Neuronal stem cell (in vitro differentiated cells): ENCODE data around the gene ECSIT.

Experiments used
- DNase-seq: peaks from one replicate; pipeline ENCODE4 v3.0.0-alpha.2; 2013; ENCODE audit warnings: low spot score
- H2AFZ ChIP-seq: one replicate; pipeline ENCODE4 v1.6.1; 2013; ENCODE audit warnings: mild to moderate bottlenecking, low read length, inconsistent platforms
- H2AK5ac ChIP-seq: 2 replicates; pipeline ENCODE4 v1.6.1; 2013; ENCODE audit warnings: low read depth, mild to moderate bottlenecking, inconsistent platforms, low read length, moderate library complexity, mixed read lengths
- H2BK120ac ChIP-seq: 2 replicates; pipeline ENCODE4 v1.6.1; 2013; ENCODE audit warnings: low read depth, mild to moderate bottlenecking, inconsistent platforms, low read length, moderate library complexity, mixed read lengths
- H2BK12ac ChIP-seq: one replicate; pipeline ENCODE4 v1.6.1; 2013; ENCODE audit warnings: low read length, inconsistent platforms
- H2BK15ac ChIP-seq: 2 replicates; pipeline ENCODE4 v1.6.1; 2013; ENCODE audit warnings: mild to moderate bottlenecking, low read length, inconsistent platforms, mixed read lengths
- H2BK5ac ChIP-seq: one replicate; pipeline ENCODE4 v1.6.1; 2013; ENCODE audit warnings: inconsistent platforms, mild to moderate bottlenecking, low read length, moderate library complexity
- H3K14ac ChIP-seq: one replicate; pipeline ENCODE4 v1.6.1; 2013; ENCODE audit warnings: low read length, inconsistent platforms
- H3K18ac ChIP-seq: 2 replicates; pipeline ENCODE4 v1.6.1; 2013; ENCODE audit warnings: low read length, inconsistent platforms
- H3K23ac ChIP-seq: 2 replicates; pipeline ENCODE4 v1.6.1; 2013; ENCODE audit warnings: low read depth, mild to moderate bottlenecking, mixed read lengths, low read length, inconsistent platforms; ENCODE audit not compliant: poor library complexity
- H3K27ac ChIP-seq: replicated peaks from 3 replicates; pipeline ENCODE4 v1.5.1; 2013; ENCODE audit warnings: low read length, inconsistent platforms
- H3K27me3 ChIP-seq, 3 experiments: 2 replicates each; pipeline ENCODE4 v1.6.1; 2013; ENCODE audit warnings: low read length in 3 of 3, mild to moderate bottlenecking in 2 of 3, inconsistent platforms in 1 of 3, low read depth in 1 of 3, mixed read lengths in 1 of 3, moderate library complexity in 1 of 3; ENCODE audit not compliant: control insufficient read depth in 3 of 3, insufficient read depth in 3 of 3
- H3K36me3 ChIP-seq, 2 donors: replicated peaks in 1 of 2; 2 replicates each; pipeline ENCODE4 v1.6.1; 2013; ENCODE audit warnings: low read length in 2 of 2; ENCODE audit not compliant: control insufficient read depth in 2 of 2, insufficient read depth in 2 of 2
- H3K4ac ChIP-seq: 2 replicates; pipeline ENCODE4 v1.6.1; 2013; ENCODE audit warnings: inconsistent platforms, mild to moderate bottlenecking, low read length, moderate library complexity
- H3K4me1 ChIP-seq, 2 donors: 1 replicate in 1 of 2; 2 replicates in 1 of 2; pipeline ENCODE4 v1.6.1; 2013; ENCODE audit warnings: low read length in 2 of 2, low read depth in 1 of 2; ENCODE audit not compliant: control insufficient read depth in 2 of 2, insufficient read depth in 1 of 2
- H3K4me2 ChIP-seq: one replicate; pipeline ENCODE4 v1.6.1; 2013; ENCODE audit warnings: mild to moderate bottlenecking, low read length, inconsistent platforms; ENCODE audit not compliant: insufficient read depth, poor library complexity, severe bottlenecking
- H3K4me3 ChIP-seq, 2 donors: 2 replicates each; pipeline ENCODE4 v1.5.1; 2013; ENCODE audit warnings: low read length in 2 of 2, mild to moderate bottlenecking in 2 of 2, inconsistent platforms in 1 of 2, moderate library complexity in 1 of 2
- H3K79me1 ChIP-seq: one replicate; pipeline ENCODE4 v1.6.1; 2013; ENCODE audit warnings: low read depth, mild to moderate bottlenecking, inconsistent platforms, low read length, moderate library complexity
- H3K9ac ChIP-seq: one replicate; pipeline ENCODE4 v1.6.1; 2013; ENCODE audit warnings: mild to moderate bottlenecking, low read depth, low read length, inconsistent platforms; ENCODE audit not compliant: poor library complexity
- H3K9me3 ChIP-seq, 2 donors: replicated peaks in 1 of 2; 2 replicates each; pipeline versions ENCODE3 to v1.6.1; 2013; ENCODE audit warnings: low read length in 2 of 2, mild to moderate bottlenecking in 2 of 2, inconsistent platforms in 1 of 2, low read depth in 1 of 2, mixed read lengths in 1 of 2, moderate library complexity in 1 of 2; ENCODE audit not compliant: control insufficient read depth in 2 of 2, insufficient read depth in 1 of 2
- H4K8ac ChIP-seq: one replicate; pipeline ENCODE4 v1.6.1; 2013; ENCODE audit warnings: low read depth, mild to moderate bottlenecking, inconsistent platforms, low read length, moderate library complexity
- H4K91ac ChIP-seq: one replicate; pipeline ENCODE4 v1.6.1; 2013; ENCODE audit warnings: low read length, low read depth, mild to moderate bottlenecking, inconsistent platforms; ENCODE audit not compliant: poor library complexity
- WGBS, 2 donors: extraction: QIAGEN DNeasy Blood & Tissue Kit; methylation state at CpG; one replicate each; pipeline ENCODE4 v1.1.7; 2013; ENCODE audit warnings: missing lambda C conversion rate in 2 of 2, mixed read lengths in 1 of 2; ENCODE audit not compliant: insufficient read length in 2 of 2, insufficient replicate concordance in 1 of 2; ENCODE audit errors: extremely low coverage in 2 of 2; 5-methylcytosine and 5-hydroxymethylcytosine counted together

Gene ECSIT

GRCh38 chr19:11465600-11465999, 63.3 kb downstream of the ECSIT start:
- no peak overlapping the region for H2BK5ac ChIP-seq
- H4K91ac ChIP-seq = no peak overlapping the region
- H3K18ac ChIP-seq = peak overlapping the region; percentile 85
- peaks cover 2 to 9% of the 10 kb centered on the region in 2 donors for H3K4me1 ChIP-seq
- H3K27ac ChIP-seq = no peak overlapping the region
- H3K23ac ChIP-seq = no peak overlapping the region
- H4K8ac ChIP-seq = no peak overlapping the region
- WGBS, 2 donors = no CpG with 5 or more reads among the region's 8 CpGs
- H3K4me3 ChIP-seq = no peak overlapping the region
- H3K4me2 ChIP-seq = no peak overlapping the region
- no peak overlapping the region for H2AK5ac ChIP-seq
- H3K79me1 ChIP-seq = peaks cover 11% of the 10 kb centered on the region
- peaks cover 0 to 4% (median 0%) of the 10 kb centered on the region in 3 experiments for H3K27me3 ChIP-seq
- H3K4ac ChIP-seq = no peak overlapping the region
- H3K36me3 ChIP-seq = peaks cover 1 to 83% of the 10 kb centered on the region in 2 donors
- DNase-seq = no peak
- H2BK12ac ChIP-seq = no peak overlapping the region
- H3K9me3 ChIP-seq = peaks cover 0 to 6% of the 10 kb centered on the region in 2 donors
- H3K9ac ChIP-seq = no peak overlapping the region
- no peak overlapping the region for H2BK15ac ChIP-seq
- H3K14ac ChIP-seq = no peak overlapping the region
- no peak overlapping the region for H2AFZ ChIP-seq
- H2BK120ac ChIP-seq = no peak overlapping the region

- Histone ChIP-seq H3K18ac (peak overlapping the region; percentile 24), H2BK15ac (no peak overlapping the region), H2AFZ (no peak overlapping the region), H3K4me2 (no peak overlapping the region), H3K4ac (peak overlapping the region; percentile 97), H3K4me3 (peak overlapping the region in 1 of 2 donors; percentile 68), H3K9ac (peak overlapping the region; percentile 86), H3K9me3 (peaks cover 0 to 6% of the 10 kb centered on the region in 2 donors), H4K91ac (peak overlapping the region; percentile 68), H2AK5ac (no peak overlapping the region), H3K36me3 (peaks cover 1 to 85% of the 10 kb centered on the region in 2 donors), H2BK5ac (no peak overlapping the region), H3K27ac (no peak overlapping the region), H2BK120ac (no peak overlapping the region), H2BK12ac (peak overlapping the region; percentile 100), H4K8ac (peak overlapping the region; percentile 82), H3K14ac (peak overlapping the region; percentile 98), H3K4me1 (peaks cover 2 to 9% of the 10 kb centered on the region in 2 donors), H3K79me1 (peaks cover 11% of the 10 kb centered on the region), H3K23ac (peak overlapping the region; percentile 89), H3K27me3 (peaks cover 0 to 4% (median 0%) of the 10 kb centered on the region in 3 experiments)
- 100% methylated on average over 4 to 5 of the region's 11 CpGs for WGBS, 2 donors
- DNase-seq = no peak
Observed at GRCh38 chr19:11464333-11465265, 64.3 kb downstream of the ECSIT start.

- peaks cover 0 to 6% of the 10 kb centered on the region in 2 donors for H3K9me3 ChIP-seq
- peak overlapping the region; percentile 97 for H3K23ac ChIP-seq
- H3K27me3 ChIP-seq = peaks cover 0 to 4% (median 0%) of the 10 kb centered on the region in 3 experiments
- H2BK12ac ChIP-seq = peak overlapping the region; percentile 90
- no peak overlapping the region for H2AFZ ChIP-seq
- no peak for DNase-seq
- H3K36me3 ChIP-seq = peaks cover 1 to 85% of the 10 kb centered on the region in 2 donors
- no peak overlapping the region for H3K9ac ChIP-seq
- H2BK15ac ChIP-seq = peak overlapping the region; percentile 92
- no peak overlapping the region for H3K4me3 ChIP-seq
- peaks cover 2 to 9% of the 10 kb centered on the region in 2 donors for H3K4me1 ChIP-seq
- no peak overlapping the region for H3K14ac ChIP-seq
- peak overlapping the region; percentile 80 for H3K18ac ChIP-seq
- H2AK5ac ChIP-seq = peak overlapping the region; percentile 46
- H3K79me1 ChIP-seq = peaks cover 11% of the 10 kb centered on the region
- no peak overlapping the region for H3K4ac ChIP-seq
- H3K27ac ChIP-seq = peak overlapping the region; percentile 27
- WGBS, 2 donors = no CpG with 5 or more reads among the region's 12 CpGs
- H2BK120ac ChIP-seq = no peak overlapping the region
- peak overlapping the region; percentile 39 for H2BK5ac ChIP-seq
- no peak overlapping the region for H4K8ac ChIP-seq
- H3K4me2 ChIP-seq = no peak overlapping the region
- H4K91ac ChIP-seq = peak overlapping the region; percentile 72
Observed at GRCh38 chr19:11463391-11463790, 65.5 kb downstream of the ECSIT start.

GRCh38 chr19:11461453-11461852, 67.5 kb downstream of the ECSIT start:
- no peak overlapping the region for H2BK5ac ChIP-seq
- no peak overlapping the region for H2BK12ac ChIP-seq
- WGBS, 2 donors = no CpG with 5 or more reads among the region's 2 CpGs
- peaks cover 9% of the 10 kb centered on the region for H3K79me1 ChIP-seq
- peaks cover 1 to 89% of the 10 kb centered on the region in 2 donors for H3K36me3 ChIP-seq
- H3K23ac ChIP-seq = no peak overlapping the region
- H4K91ac ChIP-seq = no peak overlapping the region
- no peak overlapping the region for H2AK5ac ChIP-seq
- no peak overlapping the region for H4K8ac ChIP-seq
- no peak overlapping the region for H3K4me2 ChIP-seq
- H2BK120ac ChIP-seq = no peak overlapping the region
- H3K4me1 ChIP-seq = peaks cover 2 to 9% of the 10 kb centered on the region in 2 donors
- no peak for DNase-seq
- H3K9me3 ChIP-seq = peaks cover 0 to 6% of the 10 kb centered on the region in 2 donors
- H2AFZ ChIP-seq = no peak overlapping the region
- H3K18ac ChIP-seq = no peak overlapping the region
- no peak overlapping the region for H3K27ac ChIP-seq
- no peak overlapping the region for H3K9ac ChIP-seq
- no peak overlapping the region for H3K14ac ChIP-seq
- peaks cover 0 to 4% (median 0%) of the 10 kb centered on the region in 3 experiments for H3K27me3 ChIP-seq
- H3K4ac ChIP-seq = no peak overlapping the region
- H2BK15ac ChIP-seq = no peak overlapping the region
- no peak overlapping the region for H3K4me3 ChIP-seq
